GM19238 (cell line): ENCODE measurements around the gene KLRC4.
A peak's percentile ranks its signal among the peaks of the same experiment; 100 is the strongest.
"Not testable (repeated sequence)": the region's sequence is repeated elsewhere in the genome, so short reads cannot be mapped to it uniquely, and the experiment has no call there.

Experiments
- DNase-seq: peaks from one replicate; pipeline ENCODE4 v3.0.0; 2011; ENCODE audit warnings: low spot score; ENCODE audit not compliant: insufficient read length

KLRC4 gene

DNA sequence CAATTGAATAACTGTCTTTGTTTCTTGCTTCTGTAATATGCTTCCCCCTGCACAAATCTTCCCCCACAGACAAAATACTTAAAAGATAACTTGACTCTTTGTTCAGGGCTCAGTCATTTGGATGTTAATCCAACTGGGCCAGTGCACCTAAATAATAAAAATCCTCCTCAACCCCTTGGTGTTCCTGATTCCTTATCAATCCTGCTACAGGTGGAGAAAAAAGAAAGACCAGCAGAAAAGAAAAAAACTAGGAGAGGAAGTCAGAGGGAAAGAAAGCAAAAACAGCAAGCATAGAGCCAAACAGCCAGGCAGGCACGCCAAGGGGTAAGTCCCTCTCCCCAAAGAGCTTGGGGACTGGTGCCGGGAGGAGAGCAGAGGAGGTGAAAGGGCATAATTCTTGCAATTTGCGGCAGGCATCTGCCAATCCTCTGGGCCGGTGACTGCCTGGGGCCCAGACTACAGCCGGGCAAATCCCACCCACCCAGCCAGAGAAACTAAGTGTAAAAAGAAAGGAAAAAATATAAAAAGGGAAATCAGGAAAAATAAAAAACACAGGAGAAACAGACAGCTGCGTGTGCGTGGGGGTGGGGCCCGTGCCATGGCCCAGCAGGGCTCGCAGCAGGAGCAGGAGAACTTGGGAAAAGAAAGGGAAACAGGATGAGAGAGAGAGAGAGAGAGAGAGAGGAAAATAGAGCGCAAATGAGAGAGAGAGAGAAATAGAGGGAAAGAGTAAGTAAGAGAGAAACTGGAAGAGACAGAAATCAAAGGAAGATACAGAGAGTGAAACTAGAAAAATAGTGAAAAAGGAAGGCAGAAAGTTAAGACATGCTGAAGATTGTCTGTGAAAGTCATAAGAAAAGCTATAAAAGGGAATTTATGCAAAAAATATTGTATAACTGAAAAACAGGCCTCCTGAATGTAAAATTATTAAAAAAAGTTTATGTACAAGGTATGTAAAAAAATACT, 41.1 kb downstream of the KLRC4 start:
- DNase-seq, result no peak

DNA sequence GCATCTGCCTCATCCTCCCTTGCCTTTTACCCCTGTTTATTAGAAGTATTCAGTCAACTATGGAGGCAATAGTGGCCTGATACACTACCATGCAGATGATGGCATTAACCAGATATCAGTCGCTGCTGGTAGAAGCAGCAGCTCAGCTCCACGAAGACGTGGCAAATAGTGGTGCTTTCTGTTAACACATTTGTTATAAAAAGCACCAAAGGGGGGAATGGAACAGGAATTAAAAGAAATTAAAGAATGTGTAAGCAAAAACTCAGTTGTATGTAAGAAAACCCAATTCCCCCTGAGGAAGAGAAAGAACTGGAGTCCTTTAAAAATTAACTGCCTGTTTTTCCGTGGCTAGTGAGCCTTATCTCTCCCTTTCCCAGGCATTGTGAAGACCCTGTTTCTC, 41.8 kb downstream of the KLRC4 start:
- DNase-seq, result not testable (repeated sequence)

DNA sequence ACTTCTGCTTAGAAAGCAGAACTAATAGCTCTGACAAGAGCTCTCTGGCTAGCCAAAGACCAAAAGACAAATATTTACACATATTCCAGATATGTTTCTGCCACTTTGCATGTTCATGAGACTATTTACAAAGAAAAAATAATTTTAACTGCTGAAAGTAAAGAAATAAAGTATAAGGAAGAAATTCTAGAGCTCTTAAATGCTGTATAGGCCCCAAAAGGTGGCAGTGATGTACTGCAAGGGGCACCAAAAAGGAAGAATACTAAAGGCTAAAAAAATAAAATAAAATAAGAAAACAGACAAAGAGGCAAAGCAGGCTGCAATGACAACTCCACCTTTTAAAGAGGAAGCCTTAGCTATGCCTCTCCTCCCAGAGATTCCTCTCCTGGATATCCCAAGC, 42.7 kb downstream of the KLRC4 start:
- DNase-seq, result no peak

DNA sequence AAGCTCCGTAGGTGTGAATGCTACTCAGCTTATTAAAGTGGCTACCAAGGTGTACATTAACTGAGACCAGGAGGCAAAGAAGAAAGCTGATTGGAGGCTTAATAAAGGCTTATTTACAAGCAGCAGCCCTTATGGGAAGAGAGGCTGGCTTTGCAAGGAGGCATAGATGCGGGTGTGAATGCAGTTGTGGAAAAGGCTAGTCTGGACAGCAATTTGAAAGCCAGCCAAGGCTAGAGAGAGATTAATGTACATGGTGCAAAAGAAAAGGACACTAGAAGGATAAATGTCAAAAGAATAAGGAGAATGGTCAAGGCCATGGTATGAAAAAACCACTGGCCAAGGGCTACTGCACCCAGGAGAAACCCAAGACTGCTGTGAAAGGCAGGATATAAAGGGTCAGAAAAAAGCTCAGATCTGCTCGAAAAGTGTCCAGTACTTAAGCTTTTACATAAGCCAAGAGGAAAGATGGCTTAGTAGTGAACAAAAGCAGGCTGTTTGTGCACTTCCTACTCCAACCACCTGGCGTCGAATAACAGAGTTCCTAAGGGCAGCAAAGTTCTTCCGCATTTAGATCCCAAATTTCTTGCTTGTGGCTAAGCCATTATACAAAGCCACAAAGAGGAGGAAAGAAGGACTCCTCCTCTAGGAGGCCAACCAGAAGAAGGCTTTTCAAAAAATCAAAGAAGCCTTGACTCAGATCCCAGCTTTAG, 43.7 kb downstream of the KLRC4 start:
- no peak for DNase-seq

DNA sequence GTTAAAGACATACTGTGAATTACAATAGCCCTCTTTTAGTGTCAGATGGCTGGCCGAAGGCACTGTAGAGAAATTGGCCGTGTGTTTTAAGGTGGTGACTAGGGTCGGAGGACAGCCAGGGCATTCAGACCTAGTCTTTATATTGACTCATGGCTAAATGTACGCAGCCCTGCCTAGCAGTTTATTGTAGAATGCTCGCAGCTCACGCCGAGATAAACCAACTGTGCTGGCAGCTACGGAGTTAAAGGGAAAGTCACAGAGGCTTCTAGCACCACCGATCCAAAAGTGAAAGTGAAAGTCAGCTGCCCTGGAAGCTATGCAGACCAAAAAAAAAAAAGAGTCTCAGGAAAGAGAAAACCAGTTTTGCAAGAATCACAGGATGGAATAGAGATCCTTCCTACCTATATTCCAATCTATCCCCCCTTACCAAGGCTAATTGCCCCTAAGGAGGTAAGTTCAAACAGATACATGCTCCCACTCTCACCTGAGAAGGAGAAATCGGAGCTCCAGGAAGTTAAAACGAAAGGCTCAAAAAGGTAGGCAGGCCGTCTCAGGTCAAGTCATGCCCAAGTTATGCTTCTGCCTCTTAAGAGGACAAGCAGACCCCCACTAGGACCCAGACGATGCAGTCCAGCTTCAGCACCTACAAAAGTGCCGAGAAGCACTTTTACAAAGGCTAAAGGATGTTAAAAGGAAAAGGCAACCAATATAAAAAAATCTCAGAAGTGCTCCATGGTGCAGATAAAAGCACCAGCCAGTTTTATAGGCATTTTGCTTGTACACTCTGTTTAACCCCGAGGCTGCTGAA, 44.5 kb downstream of the KLRC4 start:
- DNase-seq, result peak; percentile 22

DNA sequence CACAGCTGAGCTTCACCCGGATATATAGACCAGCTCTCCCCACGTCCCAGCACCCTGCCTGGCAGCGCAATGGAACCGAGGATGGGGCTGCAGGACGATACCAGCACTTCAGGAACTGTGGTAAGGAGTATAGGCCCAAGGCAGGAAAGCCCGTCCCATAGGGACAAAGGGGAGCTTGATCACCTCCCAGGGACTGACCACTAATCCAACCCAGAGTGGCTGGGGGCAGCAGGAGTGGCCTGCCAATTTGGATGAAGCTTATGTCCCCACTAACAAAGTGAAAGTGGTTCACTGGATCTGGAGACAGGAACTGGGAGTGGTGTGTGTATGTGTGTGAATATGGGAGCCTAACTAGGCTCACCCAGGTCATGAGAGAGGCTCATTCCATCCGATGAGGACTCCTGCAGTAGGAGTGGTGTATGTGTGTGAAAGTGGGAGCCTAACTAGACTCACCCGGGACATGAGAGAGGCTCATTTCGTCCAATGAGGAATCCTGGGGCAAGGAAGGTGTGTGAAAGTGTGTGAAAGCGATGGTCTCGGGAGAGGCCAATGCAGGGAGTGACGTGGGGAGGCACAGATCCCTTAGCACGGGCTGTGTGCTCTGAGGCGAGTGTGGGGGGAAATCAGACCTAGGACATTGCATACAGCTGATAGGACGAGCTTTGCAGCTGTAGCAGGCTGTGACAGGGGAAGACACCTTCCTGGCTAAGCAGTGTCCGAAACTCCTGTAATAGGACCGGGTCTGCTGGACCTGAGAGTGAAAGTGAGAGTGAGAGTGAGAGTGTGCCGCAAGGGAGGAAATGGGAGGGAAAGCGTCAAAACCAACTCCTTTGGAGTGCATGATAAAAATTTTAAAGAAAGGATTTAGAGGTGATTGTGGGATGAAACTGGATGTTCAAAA, 45.4 kb downstream of the KLRC4 start:
- DNase-seq, result peak; percentile 27

DNA sequence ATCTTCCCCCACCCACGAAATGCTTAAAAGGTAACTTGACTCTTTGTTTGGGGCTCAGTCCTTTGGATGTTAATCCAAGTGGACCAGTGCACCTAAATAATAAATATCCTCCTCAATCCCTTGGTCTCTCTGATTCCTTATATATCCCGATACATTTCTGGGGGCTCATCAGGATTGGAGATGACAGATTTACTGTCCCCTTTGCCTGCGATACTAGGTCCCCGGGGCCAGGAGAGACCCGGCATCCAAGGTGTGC, 46.0 kb downstream of the KLRC4 start:
- DNase-seq, result no peak

DNA sequence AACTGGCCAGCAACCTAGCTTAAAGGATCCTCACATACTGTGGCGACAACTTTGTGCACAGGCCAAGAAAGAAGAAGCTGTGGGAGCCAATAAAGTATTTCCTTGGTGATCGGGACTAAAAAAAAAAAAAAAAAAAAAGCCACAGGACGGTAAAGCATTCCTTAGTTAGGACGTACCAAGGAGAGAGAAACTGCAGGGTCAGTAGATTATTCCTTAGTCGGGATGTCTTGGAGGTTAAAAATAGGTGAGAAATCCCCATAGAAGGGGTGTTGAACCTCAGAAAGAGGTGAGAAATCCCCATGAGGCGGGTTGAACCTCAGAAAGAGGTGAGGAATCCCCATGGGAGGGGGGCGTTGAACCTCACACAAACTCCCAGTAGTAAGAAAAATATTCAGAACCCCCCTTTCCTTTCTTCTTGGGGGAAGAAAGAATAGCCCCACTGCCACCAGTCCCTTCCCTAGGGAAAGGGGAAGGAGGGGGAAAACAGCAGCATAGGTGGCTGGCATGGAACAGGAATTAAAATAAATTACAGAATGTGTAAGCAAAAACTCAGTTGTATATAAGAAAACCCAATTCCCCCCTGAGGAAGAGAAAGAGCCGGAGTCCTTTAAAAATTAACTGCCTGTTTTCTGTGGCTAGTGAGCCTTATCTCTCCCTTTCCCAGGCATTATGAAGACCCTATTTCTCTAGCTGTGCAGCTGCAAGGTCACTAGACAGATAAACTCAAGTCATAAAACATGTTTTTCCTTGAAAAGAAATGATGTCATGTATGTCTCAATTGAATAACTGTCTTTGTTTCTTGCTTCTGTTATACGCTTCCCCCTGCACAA, 46.5 kb downstream of the KLRC4 start:
- DNase-seq, result no peak

DNA sequence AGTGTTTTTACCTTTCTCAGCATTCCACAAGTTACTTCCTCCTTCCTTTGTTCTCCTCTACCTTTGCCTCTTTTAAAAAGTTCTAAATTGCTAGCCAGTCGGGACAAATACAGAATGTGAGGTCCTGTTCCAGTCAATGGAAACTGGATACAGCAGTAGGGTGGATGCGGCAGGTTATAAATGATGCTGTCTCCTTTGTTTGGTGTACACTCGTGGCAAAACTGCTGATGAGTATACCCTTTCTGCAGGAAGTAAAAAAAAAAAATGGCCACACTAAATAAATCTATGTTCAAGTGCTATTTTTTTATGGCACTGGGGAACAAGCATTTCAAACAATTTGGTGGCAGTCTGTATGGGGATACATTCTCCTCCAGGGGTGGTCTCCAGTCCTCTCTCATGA, 47.2 kb downstream of the KLRC4 start:
- DNase-seq, result no peak

DNA sequence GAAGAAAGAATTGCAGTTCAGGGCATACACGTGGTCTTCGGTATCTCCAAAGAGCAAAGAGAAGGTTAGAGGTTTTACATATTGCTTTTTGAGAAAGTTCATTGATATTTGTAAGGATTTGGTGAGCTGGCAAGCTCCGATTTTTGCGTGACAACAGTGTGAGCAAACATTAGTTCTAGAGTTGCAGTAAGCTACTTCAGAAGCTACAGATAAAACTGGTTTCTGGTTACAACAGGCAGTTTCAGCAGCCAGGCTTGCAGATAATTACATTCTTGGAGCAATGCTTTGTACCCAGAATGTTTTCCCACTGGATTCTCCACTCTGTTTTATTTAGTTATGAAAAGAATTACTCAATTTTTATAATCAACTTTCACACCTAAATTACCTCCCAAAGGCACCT, 47.9 kb downstream of the KLRC4 start:
- no peak for DNase-seq

DNA sequence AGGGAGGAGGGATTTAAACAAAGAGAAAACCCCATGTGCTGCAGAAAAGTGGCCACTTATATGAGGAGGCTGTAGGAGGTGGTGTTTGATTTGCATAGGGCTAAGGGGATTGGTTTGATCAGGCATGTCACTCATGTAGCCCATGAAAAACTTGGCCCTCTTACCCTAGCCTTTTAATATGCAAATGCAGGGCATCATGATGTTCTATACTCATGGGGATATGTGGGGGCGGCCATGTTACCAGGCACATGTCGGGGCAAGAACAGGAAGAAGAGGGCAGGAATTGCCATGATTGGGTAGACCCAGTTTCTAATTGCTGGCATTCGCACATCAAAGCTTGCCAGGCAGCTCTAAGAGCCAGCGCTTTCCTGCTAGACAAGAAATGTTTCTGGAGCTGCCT, 48.5 kb downstream of the KLRC4 start:
- DNase-seq, result no peak

DNA sequence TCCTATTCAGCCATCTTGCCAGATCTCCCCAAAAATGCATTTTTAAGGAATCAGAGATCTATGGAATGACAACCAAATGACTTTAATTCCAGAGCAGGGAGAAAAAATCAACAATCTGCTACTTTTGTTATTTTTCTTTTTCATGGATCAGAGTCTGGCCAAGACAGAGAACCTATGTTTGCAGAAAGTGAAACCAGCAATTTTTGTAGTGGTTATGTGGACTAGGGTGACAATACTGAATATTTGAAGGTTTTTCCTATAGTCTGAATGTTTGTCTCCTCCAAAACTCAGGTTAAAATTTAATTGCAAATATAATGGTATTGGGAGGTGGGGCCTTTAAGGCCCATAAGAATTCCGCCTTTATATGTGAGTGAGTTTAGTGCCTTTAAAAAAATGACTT, 50.6 kb downstream of the KLRC4 start:
- no peak for DNase-seq

DNA sequence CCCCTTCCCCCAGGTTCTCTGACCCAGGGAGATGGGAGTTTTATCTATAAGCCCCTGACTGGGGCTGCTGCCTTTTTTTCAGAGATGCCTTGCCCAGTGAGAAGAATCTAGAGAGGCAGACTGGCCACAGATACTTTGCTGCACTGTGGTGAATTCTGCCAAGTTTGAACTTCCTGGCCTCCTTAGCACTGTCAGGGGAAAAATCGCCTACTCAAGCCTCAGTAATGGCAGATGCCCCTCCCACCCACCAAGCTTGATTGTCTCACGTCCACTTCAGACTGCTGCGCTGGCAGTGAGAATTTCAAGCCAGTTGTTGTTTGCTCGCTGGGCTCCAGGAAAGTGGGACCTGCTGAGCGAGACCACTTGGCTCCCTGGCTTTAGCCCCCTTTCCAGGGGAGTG, 51.4 kb downstream of the KLRC4 start:
- no peak for DNase-seq
